ENCODE data around the gene KIF2A.

DNA sequence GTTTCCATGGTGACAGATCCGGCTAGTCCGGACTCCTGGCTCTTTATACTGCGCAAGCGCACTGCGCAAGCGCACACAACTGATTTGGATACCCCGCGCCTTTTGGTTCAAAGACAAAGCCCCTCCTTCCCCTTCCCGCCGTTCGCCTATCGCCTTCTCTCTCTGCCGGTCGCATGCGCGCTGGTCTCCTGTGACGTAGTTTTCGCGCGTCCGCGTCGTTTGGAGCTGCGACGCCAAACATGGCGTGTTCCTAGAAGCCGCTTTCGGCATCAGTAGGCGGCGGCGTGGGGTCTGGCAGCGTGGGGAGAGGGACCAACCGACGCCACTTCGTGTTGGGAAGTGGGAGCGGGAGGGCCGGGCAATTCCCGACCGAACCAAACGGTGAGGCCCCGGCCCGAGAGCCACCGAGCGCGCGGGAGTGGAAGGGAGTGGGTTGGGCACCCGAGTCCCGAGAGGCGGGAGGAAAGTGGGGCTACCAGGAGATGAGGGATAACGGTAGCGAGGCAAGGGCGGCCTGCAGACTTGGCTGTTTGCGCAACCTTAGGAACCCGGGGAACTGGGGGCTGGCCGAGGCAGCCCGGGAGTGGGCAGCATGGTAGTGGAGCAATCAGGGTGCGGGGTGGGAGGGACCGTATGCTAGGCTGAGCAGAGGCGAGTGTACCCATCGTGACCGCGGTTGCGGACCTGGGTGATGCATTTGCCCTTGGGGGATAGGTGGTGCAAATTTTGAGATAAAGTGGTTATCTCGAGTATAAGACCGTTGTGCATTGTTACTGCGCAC is 106.7 kb downstream of the KIF2A start, which contains the start of gene IPO11:
- TF ChIP-seq, protein P1, sequence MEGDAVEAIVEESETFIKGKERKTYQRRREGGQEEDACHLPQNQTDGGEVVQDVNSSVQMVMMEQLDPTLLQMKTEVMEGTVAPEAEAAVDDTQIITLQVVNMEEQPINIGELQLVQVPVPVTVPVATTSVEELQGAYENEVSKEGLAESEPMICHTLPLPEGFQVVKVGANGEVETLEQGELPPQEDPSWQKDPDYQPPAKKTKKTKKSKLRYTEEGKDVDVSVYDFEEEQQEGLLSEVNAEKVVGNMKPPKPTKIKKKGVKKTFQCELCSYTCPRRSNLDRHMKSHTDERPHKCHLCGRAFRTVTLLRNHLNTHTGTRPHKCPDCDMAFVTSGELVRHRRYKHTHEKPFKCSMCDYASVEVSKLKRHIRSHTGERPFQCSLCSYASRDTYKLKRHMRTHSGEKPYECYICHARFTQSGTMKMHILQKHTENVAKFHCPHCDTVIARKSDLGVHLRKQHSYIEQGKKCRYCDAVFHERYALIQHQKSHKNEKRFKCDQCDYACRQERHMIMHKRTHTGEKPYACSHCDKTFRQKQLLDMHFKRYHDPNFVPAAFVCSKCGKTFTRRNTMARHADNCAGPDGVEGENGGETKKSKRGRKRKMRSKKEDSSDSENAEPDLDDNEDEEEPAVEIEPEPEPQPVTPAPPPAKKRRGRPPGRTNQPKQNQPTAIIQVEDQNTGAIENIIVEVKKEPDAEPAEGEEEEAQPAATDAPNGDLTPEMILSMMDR (IDR thresholded peaks at IDR 0.05), result peak in 1 of 7 experiments; percentile 26
- TF ChIP-seq POLR2A (IDR thresholded peaks at IDR 0.05), result peak; percentile 25 to 86 (median 85)

Data from body of pancreas (tissue), 4 donors.